ENCODE measurements around the gene MRPS21. TPM values are rescaled to one million over a fixed set of nuclear protein-coding genes. Genes with fewer than 3 reads are reported as not detected.
"Not testable (repeated sequence)": the region's sequence is repeated elsewhere in the genome, so short reads cannot be mapped to it uniquely, and the experiment has no call there.

The MRPS21 gene
- total RNA-seq, 1 donor from 2014 or later, result 48.0 TPM

DNA sequence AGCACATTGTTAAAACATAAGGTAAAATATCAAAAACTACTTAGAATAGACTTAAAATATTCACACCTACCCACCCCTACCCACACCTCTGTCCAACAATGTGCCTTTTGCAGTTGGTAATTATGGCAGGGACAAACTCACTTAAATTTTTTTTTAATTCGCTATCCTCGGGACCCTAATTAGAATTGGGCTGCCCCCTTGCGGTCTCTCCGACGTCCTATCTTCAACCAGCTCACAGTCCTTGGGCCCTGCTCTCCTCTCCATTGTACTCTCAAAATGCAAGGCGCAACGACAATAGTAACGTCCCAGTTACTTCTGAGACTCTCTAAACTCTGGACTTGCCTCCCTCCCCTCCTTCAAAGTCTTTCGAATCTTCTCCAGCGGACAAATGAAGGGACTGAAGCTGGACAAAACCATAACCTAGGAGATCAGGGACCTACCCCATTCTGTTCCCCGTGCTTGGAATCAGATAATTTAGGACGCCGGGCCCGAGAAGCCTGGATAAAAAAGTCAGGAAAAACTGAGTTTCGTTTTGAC, 12.4 kb upstream of the MRPS21 start:
- no peak for DNase-seq (ENCODE audit: low spot score)

GRCh38 chr1:150281758-150282557, 11.7 kb upstream of the MRPS21 start, which contains the start of gene CIART:
Gene CIART, plus strand, starts transcription at chr1:150282554. Its CDS starts 714 bp downstream, at chr1:150283268.
- peak; percentile 93 for DNase-seq (ENCODE audit: low spot score)

DNA sequence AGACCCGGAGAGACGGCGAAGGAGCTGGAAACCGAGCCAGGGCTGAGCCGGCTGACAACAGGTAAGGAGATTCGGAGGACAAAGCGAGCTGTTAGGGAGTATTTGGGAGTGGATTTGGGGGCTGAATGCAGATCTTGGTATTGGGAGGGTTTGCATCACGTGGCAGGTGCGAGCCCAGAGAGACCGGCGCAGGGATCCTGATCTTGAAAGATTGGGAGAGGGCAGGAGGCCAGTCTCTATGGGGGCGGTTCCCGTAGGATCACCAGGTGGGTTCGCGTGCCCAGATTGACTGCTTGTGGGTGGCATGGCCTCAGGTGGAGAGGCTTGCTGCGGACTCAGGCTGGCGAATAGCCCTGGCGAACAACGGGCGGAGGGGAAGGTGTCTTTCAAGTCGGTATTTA, 11.1 kb upstream of the MRPS21 start:
- no peak for DNase-seq (ENCODE audit: low spot score)

- no peak for DNase-seq (ENCODE audit: low spot score)
Observed at GRCh38 chr1:150283260-150283659, 10.4 kb upstream of the MRPS21 start.

- no peak for DNase-seq (ENCODE audit: low spot score)
Observed at GRCh38 chr1:150288382-150288781, 5.3 kb upstream of the MRPS21 start.

GRCh38 chr1:150288822-150289221, 4.8 kb upstream of the MRPS21 start:
- DNase-seq (ENCODE audit: low spot score), result no peak

DNA sequence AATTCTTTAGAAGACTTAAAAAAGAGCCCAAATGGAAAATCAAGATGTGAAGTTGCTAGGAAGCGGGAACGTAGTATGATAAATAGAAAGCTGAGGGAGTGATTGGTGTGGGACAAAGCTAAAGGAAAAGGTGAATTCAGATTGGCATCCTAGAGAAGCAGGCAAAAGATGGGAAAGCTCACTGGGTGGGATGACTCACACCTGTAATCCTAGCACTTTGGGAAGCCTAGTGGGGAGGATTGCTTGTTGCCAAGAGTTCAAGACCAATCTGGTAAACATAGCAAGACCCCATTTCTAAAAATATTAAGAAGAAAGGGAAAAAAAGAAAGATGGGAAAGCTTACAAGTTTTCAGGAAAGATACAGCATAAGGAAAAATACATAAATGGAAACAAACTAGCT, 1.8 kb downstream of the MRPS21 start:
- DNase-seq (ENCODE audit: low spot score), result no peak

- no peak for DNase-seq (ENCODE audit: low spot score)
Observed at GRCh38 chr1:150299716-150300115, 6.1 kb downstream of the MRPS21 start.

DNA sequence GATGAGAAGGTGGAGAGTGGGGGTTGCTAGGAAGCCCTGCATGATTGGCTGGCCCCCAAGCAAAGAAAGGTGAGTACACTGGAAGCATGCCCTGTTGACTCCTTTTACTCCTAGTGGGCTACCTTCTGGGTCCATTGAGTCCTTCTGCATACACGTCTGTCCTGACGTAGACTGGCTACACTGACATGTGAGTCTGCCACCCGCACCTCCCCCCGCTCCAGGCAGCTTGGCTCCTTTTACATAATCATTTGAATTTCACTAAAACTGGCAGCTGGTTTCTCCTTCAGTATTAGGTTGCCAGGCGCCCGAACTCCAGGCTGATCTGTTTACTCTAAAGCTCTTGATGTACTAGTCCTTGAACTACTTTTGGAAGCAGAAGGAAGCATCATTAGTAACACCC, 8.7 kb downstream of the MRPS21 start:
- no peak for DNase-seq (ENCODE audit: low spot score)

DNA sequence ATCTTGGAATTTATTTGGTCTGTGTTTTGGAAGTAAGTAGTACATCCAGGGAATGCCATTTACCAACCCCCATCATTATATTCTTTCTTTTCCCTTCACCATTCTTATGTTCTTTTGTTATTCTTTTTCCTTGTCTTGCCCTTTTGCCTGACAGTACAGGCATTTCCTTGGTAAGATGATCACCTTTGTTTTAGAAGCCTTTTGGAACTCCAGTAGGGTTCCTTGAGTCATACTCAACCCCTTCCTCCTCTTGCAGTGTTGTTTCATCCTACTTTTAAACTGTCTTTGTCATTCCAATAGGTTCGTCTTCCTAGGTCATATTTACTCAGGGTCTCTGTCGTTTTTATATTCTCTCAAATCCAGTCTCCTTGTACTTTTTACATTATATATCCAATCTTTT, 9.2 kb downstream of the MRPS21 start:
- DNase-seq (ENCODE audit: low spot score), result no peak

DNA sequence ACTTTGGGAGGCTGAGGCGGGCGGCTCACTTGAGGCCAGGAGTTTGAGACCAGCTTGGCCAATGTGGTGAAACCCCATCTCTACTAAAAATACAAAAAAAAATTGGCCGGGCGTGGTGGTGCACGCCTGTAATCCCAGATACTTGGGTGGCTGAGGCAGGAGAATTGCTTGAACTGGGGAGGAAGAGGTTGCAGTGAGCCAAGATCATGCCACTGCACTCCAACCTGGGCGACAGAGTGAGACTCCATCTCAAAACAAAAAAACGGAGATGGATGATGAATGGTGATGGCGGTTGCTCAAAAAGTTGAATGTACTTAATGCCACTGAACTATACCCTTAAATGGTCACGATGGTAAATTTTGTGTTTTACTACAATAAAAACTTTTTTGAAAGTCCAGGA, 14.9 kb downstream of the MRPS21 start:
- DNase-seq (ENCODE audit: low spot score), result not testable (repeated sequence)

- DNase-seq (ENCODE audit: low spot score), result peak; percentile 20
Observed at GRCh38 chr1:150309758-150310508, 16.3 kb downstream of the MRPS21 start.

DNA sequence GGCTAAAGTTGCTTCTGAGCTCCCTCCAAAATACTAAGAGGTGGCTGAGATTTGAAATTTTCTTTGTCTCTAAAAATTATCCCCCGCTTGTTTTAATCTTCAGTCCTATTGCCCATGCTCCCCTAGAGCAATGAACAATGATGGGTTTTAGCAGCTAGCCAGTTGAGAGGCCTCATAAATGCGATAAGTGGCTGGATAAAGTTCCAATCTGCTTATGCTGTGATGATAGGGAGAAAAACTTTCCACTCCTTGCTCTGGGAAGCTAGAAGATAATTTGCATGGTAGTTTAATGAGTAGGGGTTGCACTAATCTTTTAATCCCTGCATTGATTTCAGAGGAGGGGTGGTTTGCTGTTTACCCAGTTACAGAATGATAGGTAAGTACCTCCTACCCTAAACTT, 18.1 kb downstream of the MRPS21 start:
- no peak for DNase-seq (ENCODE audit: low spot score)

- DNase-seq (ENCODE audit: low spot score), result not testable (repeated sequence)
Observed at GRCh38 chr1:150314691-150315090, 21.0 kb downstream of the MRPS21 start.

- DNase-seq (ENCODE audit: low spot score), result peak; percentile 85
Observed at GRCh38 chr1:150320667-150320978, 27.0 kb downstream of the MRPS21 start.

DNA sequence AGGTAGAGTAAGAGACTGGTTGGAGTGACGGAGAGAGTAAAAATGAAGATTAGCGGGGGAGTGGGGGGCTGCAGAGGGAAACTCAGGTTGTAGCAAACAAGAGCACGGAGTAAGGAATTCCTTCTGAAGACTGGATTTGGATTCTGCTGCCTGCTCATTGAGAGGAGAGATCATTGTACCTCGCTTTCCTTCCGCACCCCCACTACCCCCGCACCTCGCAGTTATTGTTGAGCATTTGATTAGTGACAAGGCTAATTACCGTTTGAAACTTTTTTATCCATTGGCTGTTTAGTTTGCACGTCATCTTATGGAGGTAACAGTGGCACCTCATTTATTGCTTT, 28.1 kb downstream of the MRPS21 start:
- DNase-seq (ENCODE audit: low spot score), result no peak

- DNase-seq (ENCODE audit: low spot score), result no peak
Observed at GRCh38 chr1:150322310-150322709, 28.6 kb downstream of the MRPS21 start.

- DNase-seq (ENCODE audit: low spot score), result no peak
Observed at GRCh38 chr1:150332651-150333290, 39.1 kb downstream of the MRPS21 start.

GRCh38 chr1:150346316-150346715, 52.7 kb downstream of the MRPS21 start:
- no peak for DNase-seq (ENCODE audit: low spot score)

DNA sequence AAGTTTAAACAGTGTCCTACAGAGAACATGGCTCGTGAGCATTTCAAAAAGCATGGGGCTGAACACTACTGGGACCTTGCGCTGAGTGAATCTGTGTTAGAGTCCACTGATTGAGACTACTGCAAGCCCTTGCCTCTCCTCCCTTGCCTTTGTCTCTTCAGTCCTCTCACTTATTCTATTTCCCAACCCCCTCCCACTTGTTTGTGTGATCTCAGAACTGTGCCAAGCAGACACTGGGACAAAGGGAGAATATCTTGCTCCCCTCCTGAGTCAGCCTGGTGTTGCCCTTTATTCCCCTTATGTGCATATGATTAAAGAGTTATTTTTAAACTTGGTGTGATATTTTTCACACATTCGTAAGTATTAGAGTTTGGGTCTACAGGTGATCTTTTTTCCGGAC, 59.2 kb downstream of the MRPS21 start:
- no peak for DNase-seq (ENCODE audit: low spot score)
